ENCODE data around the gene SLC48A1.

The SLC48A1 gene

DNA sequence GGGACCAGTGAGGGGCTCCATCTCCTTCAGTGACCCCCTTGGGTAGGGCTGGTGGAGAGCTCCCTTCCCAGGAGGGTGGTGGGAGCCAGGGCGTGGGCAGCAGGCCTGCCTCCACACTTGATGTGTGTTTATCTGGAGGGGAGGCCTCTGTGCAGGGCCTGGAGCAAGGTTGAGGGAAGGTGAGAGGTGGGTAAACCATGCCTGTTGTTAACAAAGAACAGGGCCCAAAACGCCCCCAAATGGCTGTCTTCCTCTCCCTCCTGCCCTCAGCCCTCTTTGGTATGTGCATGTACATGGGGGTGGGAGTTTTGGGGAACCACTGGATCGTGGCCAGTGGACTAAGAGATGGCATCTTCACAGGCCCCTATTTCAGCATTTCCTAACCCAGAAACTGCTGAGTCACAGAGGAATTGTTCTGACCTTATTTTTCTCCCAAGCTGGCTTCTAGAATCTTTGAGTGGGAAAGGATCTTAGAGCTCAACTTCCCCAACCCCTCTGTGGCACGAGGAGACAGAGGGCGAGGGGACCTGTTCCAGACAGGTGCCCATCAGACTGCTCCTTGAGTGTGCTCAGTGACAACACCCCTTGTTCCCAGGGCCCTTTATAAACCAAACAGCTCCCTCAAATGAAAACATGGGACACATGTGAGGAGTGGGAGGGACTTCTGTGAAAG is 3.6 kb downstream of the SLC48A1 start:
- DNase-seq (ENCODE audit: low read depth in 1 of 2, low spot score in 1 of 2): peak; percentile 52 to 56
- no peak overlapping the region for H3K4me3 ChIP-seq (replicated peaks; ENCODE audit: insufficient read depth, low read length)
- no peaks in the 10 kb centered on the region for H3K27me3 ChIP-seq (ENCODE audit: insufficient read depth, poor library complexity, severe bottlenecking)
- TF ChIP-seq, protein P1, sequence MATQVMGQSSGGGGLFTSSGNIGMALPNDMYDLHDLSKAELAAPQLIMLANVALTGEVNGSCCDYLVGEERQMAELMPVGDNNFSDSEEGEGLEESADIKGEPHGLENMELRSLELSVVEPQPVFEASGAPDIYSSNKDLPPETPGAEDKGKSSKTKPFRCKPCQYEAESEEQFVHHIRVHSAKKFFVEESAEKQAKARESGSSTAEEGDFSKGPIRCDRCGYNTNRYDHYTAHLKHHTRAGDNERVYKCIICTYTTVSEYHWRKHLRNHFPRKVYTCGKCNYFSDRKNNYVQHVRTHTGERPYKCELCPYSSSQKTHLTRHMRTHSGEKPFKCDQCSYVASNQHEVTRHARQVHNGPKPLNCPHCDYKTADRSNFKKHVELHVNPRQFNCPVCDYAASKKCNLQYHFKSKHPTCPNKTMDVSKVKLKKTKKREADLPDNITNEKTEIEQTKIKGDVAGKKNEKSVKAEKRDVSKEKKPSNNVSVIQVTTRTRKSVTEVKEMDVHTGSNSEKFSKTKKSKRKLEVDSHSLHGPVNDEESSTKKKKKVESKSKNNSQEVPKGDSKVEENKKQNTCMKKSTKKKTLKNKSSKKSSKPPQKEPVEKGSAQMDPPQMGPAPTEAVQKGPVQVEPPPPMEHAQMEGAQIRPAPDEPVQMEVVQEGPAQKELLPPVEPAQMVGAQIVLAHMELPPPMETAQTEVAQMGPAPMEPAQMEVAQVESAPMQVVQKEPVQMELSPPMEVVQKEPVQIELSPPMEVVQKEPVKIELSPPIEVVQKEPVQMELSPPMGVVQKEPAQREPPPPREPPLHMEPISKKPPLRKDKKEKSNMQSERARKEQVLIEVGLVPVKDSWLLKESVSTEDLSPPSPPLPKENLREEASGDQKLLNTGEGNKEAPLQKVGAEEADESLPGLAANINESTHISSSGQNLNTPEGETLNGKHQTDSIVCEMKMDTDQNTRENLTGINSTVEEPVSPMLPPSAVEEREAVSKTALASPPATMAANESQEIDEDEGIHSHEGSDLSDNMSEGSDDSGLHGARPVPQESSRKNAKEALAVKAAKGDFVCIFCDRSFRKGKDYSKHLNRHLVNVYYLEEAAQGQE (IDR thresholded peaks at IDR 0.05; ENCODE audit: insufficient replicate concordance, low read depth): no peak
- TF ChIP-seq, protein P2, sequence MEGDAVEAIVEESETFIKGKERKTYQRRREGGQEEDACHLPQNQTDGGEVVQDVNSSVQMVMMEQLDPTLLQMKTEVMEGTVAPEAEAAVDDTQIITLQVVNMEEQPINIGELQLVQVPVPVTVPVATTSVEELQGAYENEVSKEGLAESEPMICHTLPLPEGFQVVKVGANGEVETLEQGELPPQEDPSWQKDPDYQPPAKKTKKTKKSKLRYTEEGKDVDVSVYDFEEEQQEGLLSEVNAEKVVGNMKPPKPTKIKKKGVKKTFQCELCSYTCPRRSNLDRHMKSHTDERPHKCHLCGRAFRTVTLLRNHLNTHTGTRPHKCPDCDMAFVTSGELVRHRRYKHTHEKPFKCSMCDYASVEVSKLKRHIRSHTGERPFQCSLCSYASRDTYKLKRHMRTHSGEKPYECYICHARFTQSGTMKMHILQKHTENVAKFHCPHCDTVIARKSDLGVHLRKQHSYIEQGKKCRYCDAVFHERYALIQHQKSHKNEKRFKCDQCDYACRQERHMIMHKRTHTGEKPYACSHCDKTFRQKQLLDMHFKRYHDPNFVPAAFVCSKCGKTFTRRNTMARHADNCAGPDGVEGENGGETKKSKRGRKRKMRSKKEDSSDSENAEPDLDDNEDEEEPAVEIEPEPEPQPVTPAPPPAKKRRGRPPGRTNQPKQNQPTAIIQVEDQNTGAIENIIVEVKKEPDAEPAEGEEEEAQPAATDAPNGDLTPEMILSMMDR (IDR thresholded peaks at IDR 0.05; ENCODE audit: insufficient read depth, low read length): no peak
- TF ChIP-seq GABPA (IDR thresholded peaks at IDR 0.05; ENCODE audit: low read depth): no peak
- no peak for TF ChIP-seq SPI1 (IDR thresholded peaks at IDR 0.05; ENCODE audit: borderline replicate concordance, low read depth)
- TF ChIP-seq POLR2AphosphoS5 (IDR thresholded peaks at IDR 0.05; ENCODE audit: low read depth): no peak
- peak overlapping the region; percentile 55 for H3K27ac ChIP-seq (replicated peaks)

DNA sequence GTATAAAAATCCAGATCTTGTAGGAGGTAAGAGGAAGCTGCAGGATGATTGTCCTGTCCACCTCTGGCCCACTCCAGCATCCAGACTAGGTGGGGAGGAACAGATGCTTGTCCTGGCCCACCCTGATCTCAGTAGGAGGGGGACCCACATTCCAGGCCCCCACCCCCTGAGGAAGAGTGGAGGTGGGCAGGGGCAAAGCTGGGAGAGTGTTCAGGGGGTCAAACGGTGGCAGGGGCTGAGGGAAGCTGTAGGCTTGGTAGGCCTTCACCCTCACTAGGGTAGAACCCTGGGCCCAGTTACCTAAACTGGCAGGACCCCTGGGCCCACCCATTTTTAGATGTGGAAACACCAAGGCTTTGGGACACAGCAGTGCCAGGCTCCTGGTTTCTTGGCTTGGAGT is 4.1 kb downstream of the SLC48A1 start:
- peak overlapping the region; percentile 55 for H3K27ac ChIP-seq (replicated peaks)

DNA sequence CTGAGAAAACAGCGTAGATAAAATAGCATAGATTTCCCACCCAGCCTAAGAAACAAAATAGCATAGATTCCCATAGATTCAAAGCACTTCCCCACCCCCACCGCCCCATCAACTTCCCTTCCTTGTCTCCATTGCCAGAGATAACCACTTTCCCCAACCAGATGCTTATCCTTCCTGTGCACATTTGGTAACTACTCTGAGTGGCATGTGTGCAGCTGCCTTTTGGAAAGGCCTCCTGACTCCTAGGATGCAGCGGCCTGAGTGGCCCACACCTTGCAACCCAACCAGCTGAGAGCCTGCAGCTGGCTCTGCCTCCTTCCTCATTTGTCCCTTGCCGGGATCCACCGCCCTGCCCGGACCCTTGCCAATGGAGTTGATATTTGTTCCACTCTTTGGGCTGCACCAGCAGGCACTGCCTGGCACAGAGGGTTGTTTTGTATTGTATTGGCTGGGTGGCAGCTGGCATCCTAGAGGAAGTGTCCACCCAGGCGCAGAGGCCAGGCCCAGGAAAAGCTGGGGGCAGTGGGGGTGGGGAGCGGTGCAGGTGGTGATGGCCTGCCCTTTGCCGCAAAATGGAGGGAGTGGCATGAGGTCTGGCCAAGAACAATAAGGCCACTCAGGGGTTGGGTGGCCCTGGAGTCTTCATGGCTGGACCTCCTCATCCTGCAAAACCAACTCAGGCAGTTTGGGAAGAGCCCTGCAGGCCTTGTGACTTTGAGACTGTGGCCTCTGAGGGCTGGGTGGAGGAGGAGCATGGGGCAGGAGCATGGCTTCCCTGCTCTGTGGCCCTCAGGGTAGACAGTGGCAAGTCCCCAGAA is 4.9 kb downstream of the SLC48A1 start:
- Histone ChIP-seq H3K27ac (replicated peaks) (peak overlapping the region; percentile 55), H3K4me3 (replicated peaks; ENCODE audit: insufficient read depth, low read length) (no peak overlapping the region), H3K27me3 (ENCODE audit: insufficient read depth, poor library complexity, severe bottlenecking) (no peaks in the 10 kb centered on the region)
- peak; percentile 57 to 82 for DNase-seq (ENCODE audit: low read depth in 1 of 2, low spot score in 1 of 2)
- TF ChIP-seq, protein P1 (IDR thresholded peaks at IDR 0.05; ENCODE audit: insufficient replicate concordance, low read depth): no peak
- peak; percentile 98 for TF ChIP-seq POLR2AphosphoS5 (IDR thresholded peaks at IDR 0.05; ENCODE audit: low read depth)
- peak; percentile 78; the same call in 1 of the 2 replicates for TF ChIP-seq SPI1 (IDR thresholded peaks at IDR 0.05; ENCODE audit: borderline replicate concordance, low read depth)
- TF ChIP-seq, protein P2 (IDR thresholded peaks at IDR 0.05; ENCODE audit: insufficient read depth, low read length): no peak
- no peak; the same call in 1 of the 2 replicates for TF ChIP-seq GABPA (IDR thresholded peaks at IDR 0.05; ENCODE audit: low read depth)

More for the DNA sequence above, 4.1 kb downstream of the SLC48A1 start:
- DNase-seq (ENCODE audit: low read depth in 1 of 2, low spot score in 1 of 2): no peak
- Histone ChIP-seq H3K4me3 (replicated peaks; ENCODE audit: insufficient read depth, low read length) (no peak overlapping the region), H3K27me3 (ENCODE audit: insufficient read depth, poor library complexity, severe bottlenecking) (no peaks in the 10 kb centered on the region)
- no peak for TF ChIP-seq GABPA (IDR thresholded peaks at IDR 0.05; ENCODE audit: low read depth)
- TF ChIP-seq SPI1 (IDR thresholded peaks at IDR 0.05; ENCODE audit: borderline replicate concordance, low read depth): no peak
- TF ChIP-seq, protein P2 (IDR thresholded peaks at IDR 0.05; ENCODE audit: insufficient read depth, low read length): no peak
- TF ChIP-seq POLR2AphosphoS5 (IDR thresholded peaks at IDR 0.05; ENCODE audit: low read depth): no peak
- TF ChIP-seq, protein P1 (IDR thresholded peaks at IDR 0.05; ENCODE audit: insufficient replicate concordance, low read depth): no peak
